DMS53 treated with DMSO at 0.1 percent for 48 hours (cell line): ENCODE results near the gene LCN9.
A peak's percentile ranks its signal among the peaks of the same experiment; 100 is the strongest.

Experiments used
- DNase-seq: peaks from one replicate; lab custom pipeline; 2025; ENCODE audit not compliant: unreplicated experiment; lab: John Stamatoyannopoulos, UW

LCN9 gene

DNA sequence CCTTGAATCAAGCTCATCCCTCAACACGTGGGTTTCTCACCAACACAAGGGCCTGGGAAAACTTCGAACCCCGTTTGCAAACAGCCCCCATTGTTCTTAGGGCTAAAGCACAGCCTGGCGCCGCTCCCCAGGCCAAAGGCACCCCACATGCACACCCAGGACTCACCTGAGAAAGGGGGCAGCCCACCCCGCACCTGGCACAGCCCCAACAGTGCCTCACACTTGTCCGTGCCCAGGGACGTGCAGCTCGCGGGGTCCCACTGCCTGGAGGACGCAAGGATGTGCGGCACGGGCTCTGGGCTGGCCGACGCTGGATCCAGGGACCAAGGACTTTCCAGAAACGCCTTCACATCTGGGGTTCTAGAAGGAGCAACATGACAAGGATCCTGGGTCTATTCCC is 33.3 kb downstream of the LCN9 start:
- DNase-seq = no peak

DNA sequence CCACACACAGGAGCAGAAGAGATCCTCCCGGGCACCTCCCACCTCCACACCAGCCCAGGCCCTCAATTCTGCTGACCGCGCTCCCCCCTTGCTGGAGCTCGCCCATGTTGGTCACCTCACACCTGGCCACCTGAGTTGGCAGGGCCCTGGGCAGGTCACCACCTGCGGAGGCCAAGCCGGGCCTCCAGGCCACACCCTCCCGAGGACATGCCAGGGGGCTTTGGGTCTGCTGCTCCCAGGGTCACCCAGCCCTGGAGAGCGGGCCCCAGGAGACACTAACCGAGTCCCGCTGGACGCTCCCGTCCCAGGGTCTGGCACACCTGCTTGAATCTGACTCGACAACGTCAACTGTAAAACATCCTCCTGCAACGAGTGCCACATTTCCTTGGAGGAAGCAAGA is 34.1 kb downstream of the LCN9 start:
- no peak for DNase-seq

DNA sequence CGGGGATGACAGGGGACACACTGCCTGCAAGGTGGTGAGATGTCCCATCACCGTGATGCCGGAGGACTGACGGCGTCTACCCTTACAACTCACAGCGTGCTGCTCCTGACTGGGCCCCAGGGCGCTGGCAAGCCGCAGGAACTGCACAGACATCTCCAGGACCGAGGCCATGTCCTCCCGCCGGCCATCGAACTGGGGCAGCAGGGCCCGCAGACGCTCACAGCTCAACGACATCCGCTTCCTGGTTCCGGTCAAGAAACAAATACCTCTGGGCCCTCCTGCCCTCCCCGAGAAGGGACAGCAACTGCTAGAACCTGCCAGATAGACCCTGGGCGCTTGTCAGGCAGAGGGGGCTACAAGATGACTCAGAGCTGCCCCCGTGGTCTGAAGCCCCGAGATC is 35.1 kb downstream of the LCN9 start:
- no peak for DNase-seq

DNA sequence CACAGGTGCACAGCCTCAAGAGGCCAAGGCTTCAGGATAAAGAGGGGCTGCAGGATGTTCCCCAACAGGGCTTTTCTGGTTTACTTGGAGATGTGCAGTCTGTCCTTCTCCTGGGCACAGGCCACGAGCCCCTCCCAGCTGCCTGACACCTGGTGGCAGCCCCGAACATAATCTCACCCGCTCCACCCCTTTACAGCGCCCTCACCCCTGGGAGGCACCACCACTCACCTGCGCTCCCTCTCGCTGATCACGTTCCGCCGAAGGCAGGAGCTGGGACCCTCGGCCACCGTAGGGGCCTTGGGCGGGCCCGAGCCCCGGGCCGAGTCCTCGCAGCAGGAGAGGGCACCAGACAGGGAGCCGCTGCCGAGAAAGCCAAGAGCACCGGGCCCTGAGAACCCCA is 35.7 kb downstream of the LCN9 start:
- DNase-seq = no peak

DNA sequence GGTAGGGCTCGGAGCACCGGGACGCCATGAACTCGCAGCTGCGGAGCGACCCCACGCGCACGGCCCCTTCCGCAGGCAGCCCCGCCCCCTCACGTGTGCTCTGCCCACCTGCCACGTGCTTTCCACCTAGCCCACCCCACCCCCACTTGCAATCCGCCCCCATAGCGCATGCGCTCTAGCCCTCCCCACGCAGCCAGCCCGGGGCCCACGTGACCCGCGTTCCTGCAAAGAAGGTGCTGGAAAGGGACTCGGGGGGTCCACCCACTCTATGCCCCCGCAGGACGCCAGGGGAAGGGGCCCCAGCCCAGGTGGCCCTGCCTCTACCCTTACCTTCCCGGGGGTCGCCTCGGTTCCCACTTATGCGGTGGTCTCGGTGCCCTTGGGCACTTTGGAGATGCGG is 36.3 kb downstream of the LCN9 start, which contains the start of gene SOHLH1:
Gene SOHLH1, minus strand, starts transcription at position 42 of the 400 bp plus-strand sequence. Its CDS starts 14 bp downstream, at position 28.
- no peak for DNase-seq

- DNase-seq = no peak
Measured at GRCh38 chr9:135700525-135700924, 37.4 kb downstream of the LCN9 start.

DNA sequence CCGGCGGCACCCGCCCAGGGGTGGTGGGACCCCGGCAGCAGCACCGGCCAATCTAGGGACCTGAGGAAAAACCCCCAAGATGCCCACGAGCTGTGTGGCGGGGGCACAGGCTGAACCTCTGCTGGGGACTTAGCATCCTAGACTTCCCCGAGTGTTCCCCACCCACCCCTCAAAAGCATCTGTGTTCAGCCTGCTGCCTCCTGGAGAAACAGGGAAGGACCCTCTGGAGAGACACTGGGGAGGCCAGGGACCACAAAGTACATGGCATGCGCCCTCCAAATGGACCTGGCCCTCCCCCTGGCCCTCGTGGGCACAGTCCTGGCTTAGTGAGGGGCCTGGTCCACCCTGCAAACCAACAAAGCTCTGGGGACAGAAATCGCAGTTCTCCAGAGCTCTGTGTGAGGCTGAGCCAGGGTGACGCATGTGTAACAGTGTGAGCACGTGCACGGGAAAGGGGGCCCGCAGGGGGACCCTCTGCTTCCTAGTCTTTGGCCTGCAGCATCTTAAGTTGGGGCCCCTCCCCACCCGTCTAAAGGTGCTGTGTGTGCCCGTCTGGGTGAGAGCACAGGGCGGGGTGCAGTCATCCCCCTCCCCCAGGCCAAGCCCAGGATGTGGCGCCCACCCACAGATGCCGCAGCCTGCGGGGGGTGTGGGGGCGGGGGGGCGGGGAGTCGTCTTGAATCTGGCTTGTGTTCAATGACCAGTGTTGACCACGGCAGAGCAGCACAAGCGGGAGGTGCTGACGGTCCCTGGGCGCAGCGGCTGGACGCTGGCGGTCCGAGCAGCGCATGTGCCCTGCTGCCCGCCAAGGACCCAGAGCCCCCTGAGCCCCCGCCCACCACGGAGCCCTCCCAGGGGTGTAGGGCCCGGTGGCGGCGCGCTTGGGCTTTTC is 38.2 kb downstream of the LCN9 start:
- no peak for DNase-seq

DNA sequence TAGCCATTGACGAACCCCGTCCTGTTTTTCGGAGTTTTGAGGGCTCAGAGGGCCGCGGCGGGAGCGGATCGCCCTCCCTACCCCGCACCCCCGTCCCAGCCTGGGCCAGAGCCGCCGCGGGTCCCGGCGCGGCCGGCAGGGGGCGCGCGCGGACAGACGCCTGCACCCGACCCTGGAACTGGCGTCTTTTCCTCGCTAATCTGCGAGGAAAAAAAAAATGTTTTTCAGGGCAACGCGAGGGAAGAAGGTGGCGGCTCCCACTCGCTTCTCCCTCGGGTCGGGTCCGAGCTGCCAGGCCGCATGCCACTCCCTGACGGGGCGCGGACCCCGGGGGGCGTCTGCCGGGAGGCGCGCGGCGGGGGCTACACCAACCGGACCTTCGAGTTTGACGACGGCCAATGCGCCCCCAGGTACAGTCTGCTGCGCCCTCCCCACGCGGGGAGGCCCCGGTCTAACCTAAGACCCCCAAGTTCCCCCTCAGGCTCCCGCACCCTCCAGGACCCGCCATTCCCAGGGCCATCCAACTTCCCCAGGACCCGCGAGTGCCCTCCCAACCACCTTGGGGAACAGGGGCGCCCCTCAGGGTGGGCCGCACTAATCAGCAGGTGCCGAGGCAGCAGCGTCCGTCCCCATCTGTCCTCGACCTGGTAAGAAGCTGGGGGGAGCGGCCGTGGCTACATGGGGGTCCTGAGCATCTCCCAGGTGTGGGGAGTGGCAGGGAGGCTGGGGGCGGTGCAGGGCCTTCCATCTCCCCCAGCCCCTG is 39.0 kb downstream of the LCN9 start, which contains the start of gene KCNT1:
Gene KCNT1, plus strand, starts transcription at position 227 of the 763 bp plus-strand sequence. Its CDS starts 74 bp downstream, at position 301.
- peak; percentile 15 for DNase-seq

DNA sequence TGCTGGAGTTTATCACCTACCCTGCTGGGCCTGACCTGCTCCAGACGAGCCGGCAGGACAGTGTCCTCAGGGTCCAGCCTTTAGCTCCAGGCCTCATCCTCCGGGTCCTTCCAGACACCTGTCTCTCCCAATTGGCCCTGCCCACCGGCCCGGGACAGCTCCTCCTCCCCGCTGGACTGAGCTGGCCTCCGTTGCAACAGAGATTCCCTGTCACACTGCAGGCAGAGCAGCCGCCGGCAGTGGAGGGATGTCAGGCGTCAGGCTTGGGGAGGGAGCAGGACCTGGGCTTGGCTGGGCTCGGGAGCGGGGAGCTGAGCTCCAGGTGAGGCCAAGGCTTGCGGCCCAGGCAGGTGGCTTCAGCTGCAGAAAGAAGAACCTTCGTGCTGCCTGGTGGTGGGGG is 40.6 kb downstream of the LCN9 start:
- no peak for DNase-seq

DNA sequence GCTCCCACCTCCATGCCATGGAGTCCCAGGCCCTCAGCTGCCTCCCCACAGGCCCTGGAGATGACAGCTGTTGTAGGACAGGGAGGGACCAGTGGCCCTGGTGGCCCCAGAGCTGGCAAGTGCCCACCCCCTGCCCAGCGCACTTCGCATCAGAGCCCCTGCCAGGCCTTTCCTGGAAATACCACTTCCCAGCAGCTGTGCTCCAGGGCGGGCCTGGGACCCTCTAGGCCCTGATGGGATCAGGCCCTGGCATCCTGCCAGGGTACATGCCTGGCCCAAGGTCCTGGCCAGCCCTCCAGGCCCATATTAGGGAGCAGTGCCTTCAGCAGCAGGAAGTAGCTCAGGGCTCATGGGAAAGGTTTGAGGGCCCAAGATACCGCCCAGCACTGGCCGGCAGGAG is 41.4 kb downstream of the LCN9 start:
- no peak for DNase-seq

GRCh38 chr9:135705376-135705775 is 42.3 kb downstream of the LCN9 start:
- DNase-seq = no peak

DNA sequence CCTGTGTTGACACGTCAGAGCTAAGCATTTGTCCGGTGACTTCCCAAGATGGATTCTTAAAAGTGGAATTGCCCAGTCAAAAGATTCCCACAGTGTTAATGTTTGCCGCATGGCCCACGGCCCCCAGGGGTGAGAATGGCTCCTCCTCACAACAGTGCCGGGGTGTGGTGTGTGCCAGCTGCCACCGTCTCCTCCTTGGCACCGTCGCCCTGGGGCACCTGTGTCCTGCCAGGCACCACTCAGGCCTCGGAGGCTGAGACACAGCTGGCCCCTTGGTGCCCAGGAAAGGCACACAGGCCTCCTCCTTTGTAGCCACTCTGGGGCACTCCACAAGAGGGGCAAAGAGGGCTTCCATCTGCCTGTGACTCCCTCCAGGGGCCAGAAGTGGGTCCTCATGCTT is 43.2 kb downstream of the LCN9 start:
- no peak for DNase-seq

- DNase-seq = no peak
Measured at GRCh38 chr9:135707252-135708138, 44.4 kb downstream of the LCN9 start.

DNA sequence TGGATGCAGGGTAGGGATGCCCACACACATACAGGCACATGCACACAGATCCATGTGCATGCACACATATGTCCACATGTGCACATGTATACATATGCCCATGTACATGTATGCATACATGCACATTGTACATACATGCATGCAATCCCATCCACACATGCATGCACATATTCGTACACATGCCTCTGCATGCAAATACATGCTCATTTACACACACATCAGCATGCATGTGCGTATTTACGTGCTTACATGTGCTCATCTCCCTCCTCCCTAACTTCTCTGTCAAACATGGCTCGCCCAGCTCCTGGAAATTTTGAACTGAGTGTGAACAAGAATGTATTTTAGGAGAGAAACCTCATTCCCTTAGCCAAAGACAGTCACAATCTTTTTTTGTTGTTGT is 45.1 kb downstream of the LCN9 start:
- no peak for DNase-seq

GRCh38 chr9:135711391-135711790 is 48.3 kb downstream of the LCN9 start:
- no peak for DNase-seq

GRCh38 chr9:135711881-135712280 is 48.8 kb downstream of the LCN9 start:
- no peak for DNase-seq

DNA sequence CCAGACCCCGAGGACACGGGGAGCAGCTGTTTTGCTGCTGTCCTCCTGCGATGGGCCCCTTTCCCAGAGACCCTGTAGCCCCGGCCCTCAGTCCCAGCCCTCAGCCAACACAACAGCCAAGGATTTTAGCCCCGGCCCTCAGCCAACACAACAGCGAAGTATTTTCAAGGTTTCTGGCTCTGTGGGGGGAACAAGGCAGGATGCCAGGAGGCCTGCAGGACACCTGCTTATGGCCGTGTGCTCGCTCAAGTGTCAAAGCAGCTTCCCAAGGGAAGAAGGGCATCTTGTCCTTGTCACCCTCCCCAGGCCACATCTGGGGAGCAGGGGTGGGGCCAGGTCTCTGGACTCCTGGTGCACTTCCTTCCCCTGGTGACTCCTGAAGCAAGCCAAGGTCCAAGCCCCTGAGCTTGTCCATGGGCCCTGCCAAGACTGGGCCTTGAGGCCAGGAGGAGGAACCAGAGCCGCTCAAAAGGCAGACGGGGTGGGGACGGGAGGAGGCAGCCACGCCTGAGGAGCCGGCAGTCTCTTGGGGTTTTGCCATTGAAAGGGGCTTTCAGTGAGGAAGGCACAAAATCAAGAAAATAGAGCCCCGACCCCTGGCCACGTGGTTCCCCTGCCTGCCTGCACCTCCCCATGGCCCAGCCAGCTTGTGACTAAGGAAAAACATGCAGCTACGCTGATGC is 49.6 kb downstream of the LCN9 start:
- DNase-seq = no peak

- no peak for DNase-seq
Measured at GRCh38 chr9:135714242-135715055, 51.3 kb downstream of the LCN9 start.

GRCh38 chr9:135715056-135715595 is 52.0 kb downstream of the LCN9 start:
- no peak for DNase-seq
